HepG2 (cell line): ENCODE results near the gene ZBTB45. TPM values are rescaled to one million over a fixed set of nuclear protein-coding genes. Genes with fewer than 3 reads are reported as not detected.

Experiments
- ARID2 ChIP-seq: sonication (generic); formaldehyde crosslinking; IDR thresholded peaks from 2 replicates; pipeline ENCODE4 v1.8.1; 2022; ENCODE audit warnings: mild to moderate bottlenecking, missing genetic modification reagents, borderline replicate concordance
- ASH2L ChIP-seq: fragments of 300-600, 200-600 bp; sonication (generic); IDR thresholded peaks from 2 replicates; pipeline ENCODE4 v1.7.0; 2017; ENCODE audit warnings: low read depth, mild to moderate bottlenecking, moderate library complexity, mixed read lengths, low read length; ENCODE audit not compliant: insufficient read length
- CAMTA2 ChIP-seq: sonication (generic); formaldehyde crosslinking; IDR thresholded peaks from 2 replicates; pipeline ENCODE4 v1.4.0; 2020; ENCODE audit warnings: mild to moderate bottlenecking, missing genetic modification reagents, borderline replicate concordance
- ESRRA ChIP-seq: sonication (generic); formaldehyde crosslinking; IDR thresholded peaks from 2 replicates; pipeline ENCODE4 v1.5.1; 2020; ENCODE audit warnings: mild to moderate bottlenecking, low read depth, missing genetic modification reagents
- ETV6 ChIP-seq: sonication (generic); formaldehyde crosslinking; conservative IDR thresholded peaks from 2 replicates; pipeline ENCODE4 v1.4.0; 2020; ENCODE audit warnings: missing genetic modification reagents
- GTF2F1 ChIP-seq: fragments of 150-350 bp; IDR thresholded peaks from 2 replicates; pipeline ENCODE4 v1.6.1; 2014; ENCODE audit warnings: low read length
- HNF4G ChIP-seq, 2 experiments: sonication (generic) in 1 of 2; formaldehyde crosslinking in 1 of 2; IDR thresholded peaks; 2 replicates each; pipeline versions ENCODE4 v1.4.0 to v1.6.1; 2011 to 2020; ENCODE audit warnings: borderline replicate concordance in 2 of 2, low read depth in 2 of 2, mild to moderate bottlenecking in 2 of 2, low read length in 1 of 2, missing genetic modification reagents in 1 of 2, moderate library complexity in 1 of 2
- HNRNPLL ChIP-seq: fragments of 200-400 bp; formaldehyde crosslinking; IDR thresholded peaks from 2 replicates; pipeline ENCODE4 v1.6.1; 2017; ENCODE audit warnings: mild to moderate bottlenecking, low read depth, low read length; ENCODE audit not compliant: poor library complexity, severe bottlenecking
- MYC ChIP-seq: sonication (generic); formaldehyde crosslinking; IDR thresholded peaks from 2 replicates; pipeline ENCODE4 v1.9.0; 2021; ENCODE audit warnings: missing genetic modification reagents, borderline replicate concordance
- SAP130 ChIP-seq: IDR thresholded peaks from 2 replicates; pipeline ENCODE4 v1.6.1; 2016; ENCODE audit warnings: low read depth
- SNAPC2 ChIP-seq: sonication (generic); formaldehyde crosslinking; IDR thresholded peaks from 2 replicates; pipeline ENCODE4 v1.8.1; 2022; ENCODE audit warnings: mild to moderate bottlenecking, missing genetic modification reagents
- TFDP1 ChIP-seq: IDR thresholded peaks from 2 replicates; pipeline ENCODE4 v1.6.1; 2016; ENCODE audit warnings: missing compliant biosample characterization, missing genetic modification reagents, borderline replicate concordance
- U2AF2 ChIP-seq: fragments of 200-400 bp; formaldehyde crosslinking; IDR thresholded peaks from 2 replicates; pipeline ENCODE4 v1.6.1; 2017; ENCODE audit warnings: low read depth, mild to moderate bottlenecking, low read length
- ZMYM4 ChIP-seq: sonication (generic); formaldehyde crosslinking; IDR thresholded peaks from 2 replicates; pipeline ENCODE4 v1.8.1; 2023; ENCODE audit warnings: mild to moderate bottlenecking, missing genetic modification reagents
- ZNF256 ChIP-seq: sonication (generic); formaldehyde crosslinking; conservative IDR thresholded peaks from 2 replicates; pipeline ENCODE4 v1.4.0; 2020; ENCODE audit warnings: missing genetic modification reagents
- ZNF558 ChIP-seq: sonication (generic); formaldehyde crosslinking; IDR thresholded peaks from 2 replicates; pipeline ENCODE4 v1.9.0; 2022; ENCODE audit warnings: mild to moderate bottlenecking, missing genetic modification reagents, borderline replicate concordance
- ZNF644 ChIP-seq: IDR thresholded peaks from 2 replicates; pipeline ENCODE4 v1.6.1; 2016; ENCODE audit warnings: low read depth
- ZNF674 ChIP-seq: sonication (generic); formaldehyde crosslinking; IDR thresholded peaks from 2 replicates; pipeline ENCODE4 v1.5.0; 2020; ENCODE audit warnings: low read depth, mild to moderate bottlenecking, missing genetic modification reagents
- ZNF761 ChIP-seq: sonication (generic); formaldehyde crosslinking; conservative IDR thresholded peaks from 2 replicates; pipeline ENCODE4 v1.4.0; 2020; ENCODE audit warnings: mild to moderate bottlenecking, missing genetic modification reagents
- ZNF768 ChIP-seq: sonication (generic); formaldehyde crosslinking; IDR thresholded peaks from 2 replicates; pipeline ENCODE4 v1.4.0; 2020; ENCODE audit warnings: missing genetic modification reagents
- ZNF883 ChIP-seq: sonication (generic); formaldehyde crosslinking; IDR thresholded peaks from 2 replicates; pipeline ENCODE4 v1.5.1; 2020; ENCODE audit warnings: mild to moderate bottlenecking, missing genetic modification reagents; ENCODE audit errors: not compliant biosample characterization
- ZSCAN12 ChIP-seq: sonication (generic); formaldehyde crosslinking; IDR thresholded peaks from 2 replicates; pipeline ENCODE4 v1.9.0; 2021; ENCODE audit warnings: mild to moderate bottlenecking, missing genetic modification reagents
- ZSCAN5A ChIP-seq: sonication (generic); formaldehyde crosslinking; IDR thresholded peaks from 2 replicates; pipeline ENCODE4 v1.8.0; 2022; ENCODE audit warnings: mild to moderate bottlenecking, missing genetic modification reagents, borderline replicate concordance
- polyA plus RNA-seq, 8 experiments: library from polyadenylated mRNA; depleted of rRNA in 3 of 8; stranded (reverse) in 7 of 8; unstranded in 1 of 8; fragments of >200 nt; fragmentation: Illumina TruSeq in 4 of 8; extraction: Trizol in 4 of 8; gene quantifications; 2 replicates each; pipeline versions ENCODE4 v1.2.1 to v1.2.3, GENCODE V29; 2011 to 2016; ENCODE audit warnings: low read depth in 4 of 8, missing spikeins in 1 of 8, mixed read lengths in 1 of 8; ENCODE audit not compliant: insufficient read depth in 1 of 8
- total RNA-seq, 5 experiments: library from RNA; depleted of rRNA; stranded (reverse); fragments of >200 nt; fragmentation: Illumina TruSeq; extraction: Trizol; gene quantifications; 2 replicates each; pipeline ENCODE4 v1.2.3, GENCODE V29; 2016; ENCODE audit warnings: low read depth in 1 of 5
- TF ChIP-seq, protein P1 (sequence below): IDR thresholded peaks from 2 replicates; pipeline ENCODE4 v1.6.1; 2016; ENCODE audit warnings: mild to moderate bottlenecking, missing biosample characterization, missing genetic modification reagents
- TF ChIP-seq, protein P2 (sequence below): sonication (generic); formaldehyde crosslinking; conservative IDR thresholded peaks from 2 replicates; pipeline ENCODE4 v1.8.1; 2023; ENCODE audit warnings: missing genetic modification reagents

The ZBTB45 gene
- total and polyA plus RNA-seq, 2 of the 13 experiments (the other 11 are each of a cell fraction or from before 2014, with no cell fraction given): 3.0 to 3.7 TPM

GRCh38 chr19:58519355-58520256 is at the start of gene ZBTB45 (continued):
- TF ChIP-seq, protein P1, sequence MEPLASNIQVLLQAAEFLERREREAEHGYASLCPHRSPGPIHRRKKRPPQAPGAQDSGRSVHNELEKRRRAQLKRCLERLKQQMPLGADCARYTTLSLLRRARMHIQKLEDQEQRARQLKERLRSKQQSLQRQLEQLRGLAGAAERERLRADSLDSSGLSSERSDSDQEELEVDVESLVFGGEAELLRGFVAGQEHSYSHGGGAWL (CRISPR knock-in tag): peak; percentile 79
- TF ChIP-seq ZMYM4 (peak; percentile 96), ZNF644 (no peak), TFDP1 (CRISPR knock-in tag) (peak; percentile 77), ZSCAN12 (CRISPR knock-in tag) (no peak), ZSCAN5A (CRISPR knock-in tag) (peak; percentile 75; the same call in 1 of the 2 replicates), ETV6 (peak; percentile 92; the same call in 1 of the 2 replicates), ZNF768 (peak; percentile 79), ZNF256 (CRISPR knock-in tag) (peak; percentile 89; the same call in 1 of the 2 replicates), ZNF883 (CRISPR knock-in tag) (peak; percentile 96), U2AF2 (no peak), ZNF558 (CRISPR knock-in tag) (peak; percentile 97; the same call in 1 of the 2 replicates), SNAPC2 (CRISPR knock-in tag) (0 out of 2 replicates have a peak, but pooled peaks have one; percentile 11), ESRRA (CRISPR knock-in tag) (peak; percentile 93), ZNF674 (CRISPR knock-in tag) (peak; percentile 81; the same call in 1 of the 2 replicates), ASH2L (peak; percentile 92), SAP130 (CRISPR knock-in tag) (peak; percentile 97), MYC (CRISPR knock-in tag) (peak; percentile 93), CAMTA2 (CRISPR knock-in tag) (peak; percentile 32; the same call in 1 of the 2 replicates), HNRNPLL (peak; percentile 95), HNF4G (IDR thresholded peaks at IDR 0.05; ENCODE audit: borderline replicate concordance, low read depth, low read length) (no peak), HNF4G (CRISPR knock-in tag; IDR thresholded peaks at IDR 0.05; ENCODE audit: borderline replicate concordance, low read depth) (0 out of 2 replicates have a peak, but pooled peaks have one; percentile 56), GTF2F1 (peak; percentile 53; the same call in 1 of the 2 replicates), ZNF761 (peak; percentile 93), ARID2 (no peak)
- TF ChIP-seq, protein P2, sequence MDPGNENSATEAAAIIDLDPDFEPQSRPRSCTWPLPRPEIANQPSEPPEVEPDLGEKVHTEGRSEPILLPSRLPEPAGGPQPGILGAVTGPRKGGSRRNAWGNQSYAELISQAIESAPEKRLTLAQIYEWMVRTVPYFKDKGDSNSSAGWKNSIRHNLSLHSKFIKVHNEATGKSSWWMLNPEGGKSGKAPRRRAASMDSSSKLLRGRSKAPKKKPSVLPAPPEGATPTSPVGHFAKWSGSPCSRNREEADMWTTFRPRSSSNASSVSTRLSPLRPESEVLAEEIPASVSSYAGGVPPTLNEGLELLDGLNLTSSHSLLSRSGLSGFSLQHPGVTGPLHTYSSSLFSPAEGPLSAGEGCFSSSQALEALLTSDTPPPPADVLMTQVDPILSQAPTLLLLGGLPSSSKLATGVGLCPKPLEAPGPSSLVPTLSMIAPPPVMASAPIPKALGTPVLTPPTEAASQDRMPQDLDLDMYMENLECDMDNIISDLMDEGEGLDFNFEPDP (CRISPR knock-in tag): no peak
